Measurements from ENCODE around the gene ELAVL3.

The ELAVL3 gene

DNA sequence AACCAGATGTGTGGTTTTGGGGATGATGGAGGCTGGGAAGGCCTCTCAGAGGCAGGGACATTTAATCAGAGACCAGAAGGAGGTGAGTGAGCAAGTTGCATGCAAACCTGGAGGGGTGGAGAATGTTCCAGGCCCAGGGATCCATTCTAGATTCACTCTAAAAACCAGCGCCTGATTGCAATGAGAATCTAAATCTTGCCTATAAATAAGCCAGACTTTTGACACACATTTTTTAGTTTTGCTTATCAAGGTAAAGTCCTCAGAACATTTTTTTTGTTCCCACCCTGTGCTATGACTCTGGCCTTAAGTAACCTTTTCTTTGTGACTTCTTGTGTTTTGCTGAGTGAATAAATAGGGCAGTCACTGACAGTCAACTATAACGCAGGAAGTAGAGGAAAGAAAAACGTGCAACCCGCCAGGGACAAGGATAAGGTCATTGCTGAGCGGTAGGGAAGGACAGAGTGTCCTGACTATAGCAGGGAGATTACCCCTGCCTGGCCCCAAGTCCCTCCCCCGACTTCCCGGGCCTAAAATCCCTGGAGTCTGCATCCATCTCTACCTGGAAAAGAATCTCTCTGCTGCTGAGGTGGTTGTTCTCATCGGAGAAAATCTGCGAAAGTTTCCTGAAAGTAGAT, 76.1 kb downstream of the ELAVL3 start:
- DNase-seq (ENCODE audit: low read depth, low spot score) = no peak
- CTCF ChIA-PET = interaction anchor here (2.9 to 5.3 kb wide), 3 partner anchors 15 to 109 kb away, joined by 8 to 42 read pairs (median 18); partner anchors contain the start of genes RGL3 and TSPAN16
- TF ChIP-seq, protein P1, sequence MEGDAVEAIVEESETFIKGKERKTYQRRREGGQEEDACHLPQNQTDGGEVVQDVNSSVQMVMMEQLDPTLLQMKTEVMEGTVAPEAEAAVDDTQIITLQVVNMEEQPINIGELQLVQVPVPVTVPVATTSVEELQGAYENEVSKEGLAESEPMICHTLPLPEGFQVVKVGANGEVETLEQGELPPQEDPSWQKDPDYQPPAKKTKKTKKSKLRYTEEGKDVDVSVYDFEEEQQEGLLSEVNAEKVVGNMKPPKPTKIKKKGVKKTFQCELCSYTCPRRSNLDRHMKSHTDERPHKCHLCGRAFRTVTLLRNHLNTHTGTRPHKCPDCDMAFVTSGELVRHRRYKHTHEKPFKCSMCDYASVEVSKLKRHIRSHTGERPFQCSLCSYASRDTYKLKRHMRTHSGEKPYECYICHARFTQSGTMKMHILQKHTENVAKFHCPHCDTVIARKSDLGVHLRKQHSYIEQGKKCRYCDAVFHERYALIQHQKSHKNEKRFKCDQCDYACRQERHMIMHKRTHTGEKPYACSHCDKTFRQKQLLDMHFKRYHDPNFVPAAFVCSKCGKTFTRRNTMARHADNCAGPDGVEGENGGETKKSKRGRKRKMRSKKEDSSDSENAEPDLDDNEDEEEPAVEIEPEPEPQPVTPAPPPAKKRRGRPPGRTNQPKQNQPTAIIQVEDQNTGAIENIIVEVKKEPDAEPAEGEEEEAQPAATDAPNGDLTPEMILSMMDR (IDR thresholded peaks at IDR 0.05; ENCODE audit: insufficient read depth, low read length, missing control alignments) = no peak
- POLR2A ChIA-PET = no interaction called here
- no peak overlapping the region for H3K4me3 ChIP-seq (ENCODE audit: low read depth, low read length)

DNA sequence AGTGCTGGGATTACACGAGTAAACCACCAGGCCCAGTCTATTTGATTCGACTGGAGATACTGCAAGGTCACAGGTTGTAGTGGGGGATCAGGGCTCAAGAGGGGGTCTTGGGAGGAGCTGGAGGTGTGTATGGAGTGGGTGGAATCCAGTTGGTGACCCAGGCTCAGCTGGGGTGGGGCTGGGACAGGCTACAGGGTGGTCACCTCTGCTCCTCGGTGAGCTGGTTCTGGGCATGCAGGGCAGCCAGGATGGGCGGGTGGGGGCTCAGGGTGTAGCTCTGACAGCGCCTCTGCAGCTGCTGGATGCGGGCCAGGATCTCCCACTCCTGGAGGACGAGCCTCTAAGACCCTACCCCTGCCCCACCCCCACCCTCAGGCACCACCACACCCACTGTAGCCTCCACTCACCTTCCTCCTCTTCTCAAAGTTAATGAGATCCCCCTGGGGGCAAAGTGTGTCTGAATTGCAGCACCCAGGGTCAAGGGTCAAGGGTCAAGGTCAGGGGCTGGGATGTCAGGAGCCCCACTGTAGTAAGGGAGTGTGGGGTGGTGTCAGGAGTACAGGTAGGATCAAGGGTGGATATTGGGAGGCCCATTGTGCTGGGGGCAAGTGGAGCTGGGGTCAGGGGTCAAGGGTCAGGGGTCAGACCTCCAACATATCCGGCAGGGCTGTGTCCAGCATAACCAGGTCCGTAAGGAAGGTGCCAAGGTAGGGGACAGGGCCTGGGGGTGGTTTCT, 78.9 kb downstream of the ELAVL3 start:
- ChIA-PET CTCF (interaction anchor here (0.9 to 2.9 kb wide), 6 partner anchors 12 to 81 kb away, joined by 3 to 8 read pairs (median 4); partner anchors contain the start of genes ODAD3 and RGL3), POLR2A (no interaction called here)
- TF ChIP-seq, protein P1 (IDR thresholded peaks at IDR 0.05; ENCODE audit: insufficient read depth, low read length, missing control alignments) = no peak
- no peak for DNase-seq (ENCODE audit: low read depth, low spot score)
- no peak overlapping the region for H3K4me3 ChIP-seq (ENCODE audit: low read depth, low read length)
